Pancreas (tissue), 10 donors: ENCODE measurements around the gene ADAMTSL1. TPM values are rescaled to one million over a fixed set of nuclear protein-coding genes. Genes with fewer than 3 reads are reported as not detected.

Experiments
- ATAC-seq, 4 donors: fragments of 200-7000 bp; cut with Tn5 transposase; one replicate each; pipeline versions ENCODE4 v1.8.0 to v1.9.1; 2020; ENCODE audit warnings: mild to moderate bottlenecking in 4 of 4, moderate library complexity in 4 of 4
- DNase-seq, 6 donors: peaks; one replicate each; pipeline ENCODE4 v3.0.0-alpha.2; 2020
- FAIRE-seq: peaks from 2 replicates; lab custom pipeline; 2012; peaks lifted over from hg19 to GRCh38; lab: Jason Lieb, UNC
- H3K27ac ChIP-seq, 4 donors: fragments of 200-600 bp; sonication (generic); 1 replicate in 3 of 4; 2 replicates in 1 of 4; pipeline versions ENCODE4 v1.5.0 to v1.8.0; 2020
- H3K27me3 ChIP-seq, 4 donors: fragments of 200-600 bp; one replicate each; pipeline ENCODE4 v1.8.0; 2021
- H3K36me3 ChIP-seq, 3 donors: fragments of 200-600 bp; sonication (generic) in 1 of 3; one replicate each; pipeline versions ENCODE4 v1.5.0 to v1.8.0; 2020 to 2021
- H3K4me1 ChIP-seq, 3 donors: fragments of 200-600 bp; one replicate each; pipeline ENCODE4 v1.8.0; 2021
- H3K4me3 ChIP-seq, 4 donors: fragments of 200-600 bp; sonication (generic) in 2 of 4; one replicate each; pipeline versions ENCODE4 v1.5.0 to v1.8.0; 2020 to 2021
- H3K9me3 ChIP-seq, 4 donors: fragments of 200-600 bp; one replicate each; pipeline ENCODE4 v1.8.0; 2021
- CTCF ChIP-seq, 4 donors: fragments of 200-600 bp; sonication (generic) in 3 of 4; IDR thresholded peaks; one replicate each; pipeline versions ENCODE4 v1.5.0 to v1.8.0; 2021; ENCODE audit warnings: antibody characterized with exemption in 4 of 4
- WGBS, 2 donors: extraction: QIAGEN DNeasy Blood & Tissue Kit; methylation state at CpG; one replicate each; pipeline ENCODE4 v1.1.7; 2013; 5-methylcytosine and 5-hydroxymethylcytosine counted together
- intact Hi-C, 3 donors: fragments of 100-400 bp; cut with DNase I; formaldehyde crosslinking; loops; one replicate each; pipeline versions ENCODE4 v1.11.1 to v1.14.2; 2022
- polyA plus RNA-seq, 2 donors: library from polyadenylated mRNA; stranded (reverse); fragments of 200-250 nt; gene quantifications; one replicate each; pipeline ENCODE4 v1.2.3, GENCODE V29; 2013
- total RNA-seq, 6 donors: library from RNA; stranded (reverse); fragmentation: NEBNext Ultra II Directional in 4 of 6; extraction: Animal tissue kit (Norgen Biotek cat#: 25700) in 4 of 6; gene quantifications; one replicate each; pipeline versions ENCODE4 v1.2.1 to v1.2.4, GENCODE V29; 2021 to 2023
- donor health status: healthy with polysubstance abuse.
- donor health status: DM: no; HTN: no; CAD: no; lungs with moderate emphysema.
- donor health status: DM: no; HTN: no; CAD: no.
- donor health status: control.
- donor health status: control.
- donor health status: Bipolar disorder and iron deficiency.
- donor health status: DM: yes; HTN: yes; CAD: no.
- donor health status: DM: no; HTN: no; CAD: no.
- donor health status: DM: no; HTN: no; CAD: no.
- donor health status: DM: yes; HTN: yes; CAD: no.

ADAMTSL1 gene
- total and polyA plus RNA-seq, 8 donors: 0.24 to 2.1 (median 0.67) TPM

- no peaks in the 10 kb centered on the region for H3K36me3 ChIP-seq
- intact Hi-C loops: no loop called here
- no peak for FAIRE-seq
- no peaks in the 10 kb centered on the region for H3K9me3 ChIP-seq
- TF ChIP-seq CTCF (IDR thresholded peaks at IDR 0.05): no peak
- H3K4me1 ChIP-seq: no peaks in the 10 kb centered on the region
- no peak overlapping the region for H3K4me3 ChIP-seq
- DNase-seq: no peak
- no peak for ATAC-seq
- no peaks in the 10 kb centered on the region for H3K27me3 ChIP-seq
- WGBS, 2 donors: 66 to 68% methylated on average over 3 of the region's 3 CpGs
- H3K27ac ChIP-seq: no peak overlapping the region
These were observed 96.1 kb downstream of the ADAMTSL1 start for GRCh38 chr9:18569941-18570630.

- Histone ChIP-seq H3K4me3 (no peak overlapping the region), H3K9me3 (no peaks in the 10 kb centered on the region), H3K4me1 (no peaks in the 10 kb centered on the region), H3K27me3 (no peaks in the 10 kb centered on the region), H3K27ac (no peak overlapping the region), H3K36me3 (no peaks in the 10 kb centered on the region)
- DNase-seq (no peak), FAIRE-seq (no peak), ATAC-seq (no peak)
- intact Hi-C loops: no loop called here
- WGBS, 2 donors: 59 to 72% methylated on average over 1 of the region's 1 CpG
- TF ChIP-seq CTCF (IDR thresholded peaks at IDR 0.05): no peak
These were observed 99.1 kb downstream of the ADAMTSL1 start for GRCh38 chr9:18573021-18573556.

GRCh38 chr9:18575686-18576085 is 101.7 kb downstream of the ADAMTSL1 start:
- intact Hi-C loops: no loop called here
- FAIRE-seq (no peak), DNase-seq (no peak), ATAC-seq (no peak)
- Histone ChIP-seq H3K9me3 (no peaks in the 10 kb centered on the region), H3K4me3 (no peak overlapping the region), H3K27ac (no peak overlapping the region), H3K27me3 (no peaks in the 10 kb centered on the region), H3K36me3 (no peaks in the 10 kb centered on the region), H3K4me1 (no peaks in the 10 kb centered on the region)
- 44 to 60% methylated on average over 1 of the region's 1 CpG for WGBS, 2 donors
- no peak for TF ChIP-seq CTCF (IDR thresholded peaks at IDR 0.05)

GRCh38 chr9:18579536-18579935 is 105.6 kb downstream of the ADAMTSL1 start:
- H3K36me3 ChIP-seq: no peaks in the 10 kb centered on the region
- no peak overlapping the region for H3K4me3 ChIP-seq
- WGBS, 2 donors: 81 to 89% methylated on average over 2 of the region's 2 CpGs
- no peaks in the 10 kb centered on the region for H3K27me3 ChIP-seq
- intact Hi-C loops: no loop called here
- ATAC-seq (no peak), FAIRE-seq (no peak), DNase-seq (no peak)
- no peak overlapping the region for H3K27ac ChIP-seq
- H3K4me1 ChIP-seq: no peaks in the 10 kb centered on the region
- no peak for TF ChIP-seq CTCF (IDR thresholded peaks at IDR 0.05)
- H3K9me3 ChIP-seq: no peaks in the 10 kb centered on the region

GRCh38 chr9:18580151-18580550 is 106.2 kb downstream of the ADAMTSL1 start:
- Histone ChIP-seq H3K27ac (no peak overlapping the region), H3K4me1 (no peaks in the 10 kb centered on the region), H3K36me3 (no peaks in the 10 kb centered on the region), H3K27me3 (no peaks in the 10 kb centered on the region), H3K9me3 (no peaks in the 10 kb centered on the region), H3K4me3 (no peak overlapping the region)
- FAIRE-seq (peak; percentile 13), ATAC-seq (no peak), DNase-seq (no peak)
- WGBS, 2 donors: 49 to 78% methylated on average over 1 of the region's 1 CpG
- TF ChIP-seq CTCF (IDR thresholded peaks at IDR 0.05): no peak
- intact Hi-C loops: no loop called here
